GM23338 (cell line): ENCODE results near the gene SLC25A42. TPM values are rescaled to one million over a fixed set of nuclear protein-coding genes. Genes with fewer than 3 reads are reported as not detected.

Source experiments
- CREB1 ChIP-seq: fragments of 250-450 bp; sonication (Bioruptor Pico); IDR thresholded peaks from 2 replicates; pipeline ENCODE4 v1.5.0; 2020; ENCODE audit warnings: low read depth, mild to moderate bottlenecking, moderate library complexity
- CTCF ChIP-seq, 2 experiments: fragments of 200-600 bp in 1 of 2; sonication (generic) in 1 of 2; conservative IDR thresholded peaks; 2 replicates each; pipeline versions ENCODE4 v1.5.1 to v1.6.1; 2016 to 2017; ENCODE audit warnings: antibody characterized with exemption in 2 of 2, low read depth in 2 of 2, mild to moderate bottlenecking in 2 of 2, moderate library complexity in 1 of 2
- STAT1 ChIP-seq: IDR thresholded peaks from one replicate; pipeline ENCODE4 v1.6.1; 2016; ENCODE audit warnings: antibody characterized with exemption; ENCODE audit not compliant: unreplicated experiment
- ZNF114 ChIP-seq: fragments of 250-450 bp; sonication (Bioruptor Pico); IDR thresholded peaks from 2 replicates; pipeline ENCODE4 v1.5.0; 2020; ENCODE audit warnings: mild to moderate bottlenecking, moderate library complexity
- ZNF462 ChIP-seq: fragments of 250-450 bp; sonication (Bioruptor Pico); IDR thresholded peaks from 2 replicates; pipeline ENCODE4 v1.5.0; 2020; ENCODE audit warnings: mild to moderate bottlenecking, moderate library complexity
- polyA plus RNA-seq: library from polyadenylated mRNA; unstranded; fragments of >200 nt; fragmentation: Nextera tagmentation; extraction: Ambion mirVana; gene quantifications from 2 replicates; pipeline ENCODE4 v1.2.1, GENCODE V29; 2016
- total RNA-seq: library from RNA; depleted of rRNA; stranded (reverse); fragments of >200 nt; shearing (Covaris generic); gene quantifications from 2 replicates; pipeline ENCODE4 v1.2.3, GENCODE V29; 2014
- TF ChIP-seq, protein P1 (sequence below): IDR thresholded peaks from 2 replicates; pipeline ENCODE4 v1.6.1; 2016; ENCODE audit warnings: antibody characterized with exemption

The SLC25A42 gene
- total and polyA plus RNA-seq, 2 experiments from 2014 or later = 7.3 to 7.6 TPM

GRCh38 chr19:19054315-19054938, 9.4 kb upstream of the SLC25A42 start (continued):
- no peak for TF ChIP-seq ZNF462 (CRISPR knock-in tag)
- TF ChIP-seq CREB1 (CRISPR knock-in tag) = no peak
- TF ChIP-seq, protein P1, sequence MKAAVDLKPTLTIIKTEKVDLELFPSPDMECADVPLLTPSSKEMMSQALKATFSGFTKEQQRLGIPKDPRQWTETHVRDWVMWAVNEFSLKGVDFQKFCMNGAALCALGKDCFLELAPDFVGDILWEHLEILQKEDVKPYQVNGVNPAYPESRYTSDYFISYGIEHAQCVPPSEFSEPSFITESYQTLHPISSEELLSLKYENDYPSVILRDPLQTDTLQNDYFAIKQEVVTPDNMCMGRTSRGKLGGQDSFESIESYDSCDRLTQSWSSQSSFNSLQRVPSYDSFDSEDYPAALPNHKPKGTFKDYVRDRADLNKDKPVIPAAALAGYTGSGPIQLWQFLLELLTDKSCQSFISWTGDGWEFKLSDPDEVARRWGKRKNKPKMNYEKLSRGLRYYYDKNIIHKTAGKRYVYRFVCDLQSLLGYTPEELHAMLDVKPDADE = no peak
- TF ChIP-seq ZNF114 (CRISPR knock-in tag) = no peak
- no peak for TF ChIP-seq STAT1
- TF ChIP-seq CTCF (conservative IDR thresholded peaks at IDR 0.05; ENCODE audit: low read depth in 2 of 2) = no peak
